ENCODE measurements around the gene PLCB1.

PLCB1 gene

GRCh38 chr20:8601542-8601912 lies 469.5 kb downstream of the PLCB1 start:
- DNase-seq (ENCODE audit: low read depth in 1 of 2, low spot score in 1 of 2) = no peak
- no peak for TF ChIP-seq JUND (IDR thresholded peaks at IDR 0.05; ENCODE audit: low read depth)
- in situ Hi-C loops (cut with HindIII; ENCODE audit: low pct_unique_long_range_greater_than_20kb, low sequenced_read_pairs) = no loop called here

DNA sequence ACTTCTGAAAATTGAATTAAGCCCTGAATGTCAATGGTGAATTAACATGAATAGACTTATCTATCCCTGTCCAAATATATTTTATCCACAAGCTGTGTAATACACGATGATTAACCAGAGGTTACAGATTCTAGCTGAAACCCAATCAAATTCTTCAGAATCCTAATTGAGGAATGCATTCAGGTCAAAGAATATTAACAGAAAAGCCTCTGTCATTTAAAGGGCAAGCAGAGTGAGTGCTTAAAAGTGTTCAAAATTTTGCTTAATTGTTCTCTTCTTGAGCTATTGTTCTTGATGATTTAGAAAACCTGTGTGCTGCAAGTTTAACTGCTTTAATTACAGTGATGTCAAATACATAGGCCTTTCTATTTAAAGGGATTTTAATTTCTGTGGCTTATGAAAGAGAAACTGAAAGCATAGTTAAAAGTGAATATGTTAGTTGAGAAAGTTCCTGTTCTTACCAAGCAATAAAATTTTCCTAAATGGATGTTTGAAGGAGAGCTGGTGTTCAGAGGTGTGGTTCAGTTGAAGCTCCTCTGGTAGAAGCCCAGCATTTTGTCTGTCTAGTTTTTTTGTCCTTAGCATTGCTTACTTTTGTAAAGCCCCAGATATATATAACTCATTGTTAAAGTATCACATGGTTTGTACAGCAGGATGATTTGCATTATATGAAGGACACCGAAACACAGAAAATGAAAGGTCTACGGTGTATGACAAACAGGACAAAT lies 470.5 kb downstream of the PLCB1 start:
- DNase-seq (ENCODE audit: low read depth in 1 of 2, low spot score in 1 of 2) = no peak
- TF ChIP-seq JUND (IDR thresholded peaks at IDR 0.05; ENCODE audit: low read depth) = no peak
- in situ Hi-C loops (cut with HindIII; ENCODE audit: low pct_unique_long_range_greater_than_20kb, low sequenced_read_pairs) = no loop called here

DNA sequence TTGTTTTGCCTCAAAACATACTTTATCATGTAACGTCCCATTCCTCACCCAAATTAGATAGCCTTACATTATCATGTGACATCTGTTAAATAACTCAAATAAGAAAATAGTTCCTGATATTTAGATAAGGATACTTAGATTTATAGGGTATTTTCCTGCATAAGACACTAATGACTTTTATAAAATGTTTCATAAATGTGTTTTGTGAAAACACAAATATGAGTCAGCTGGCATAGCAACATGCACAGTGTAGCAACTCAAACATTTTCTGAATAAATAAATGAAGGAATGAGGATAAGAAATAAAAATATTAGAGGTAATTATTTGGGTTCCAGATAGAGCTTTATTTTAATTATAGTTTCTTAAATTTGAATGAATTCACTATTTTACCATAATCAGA lies 476.4 kb downstream of the PLCB1 start:
- no peak for TF ChIP-seq JUND (IDR thresholded peaks at IDR 0.05; ENCODE audit: low read depth)
- in situ Hi-C loops (cut with HindIII; ENCODE audit: low pct_unique_long_range_greater_than_20kb, low sequenced_read_pairs) = no loop called here
- DNase-seq (ENCODE audit: low read depth in 1 of 2, low spot score in 1 of 2) = no peak

- no peak for TF ChIP-seq JUND (IDR thresholded peaks at IDR 0.05; ENCODE audit: low read depth)
- in situ Hi-C loops (cut with HindIII; ENCODE audit: low pct_unique_long_range_greater_than_20kb, low sequenced_read_pairs) = no loop called here
- DNase-seq (ENCODE audit: low read depth in 1 of 2, low spot score in 1 of 2) = no peak
Observed at GRCh38 chr20:8616792-8617191, 484.7 kb downstream of the PLCB1 start.

GRCh38 chr20:8621001-8621400 lies 488.9 kb downstream of the PLCB1 start:
- in situ Hi-C loops (cut with HindIII; ENCODE audit: low pct_unique_long_range_greater_than_20kb, low sequenced_read_pairs) = no loop called here
- no peak for DNase-seq (ENCODE audit: low read depth in 1 of 2, low spot score in 1 of 2)
- no peak for TF ChIP-seq JUND (IDR thresholded peaks at IDR 0.05; ENCODE audit: low read depth)

- DNase-seq (ENCODE audit: low read depth in 1 of 2, low spot score in 1 of 2) = no peak
- TF ChIP-seq JUND (IDR thresholded peaks at IDR 0.05; ENCODE audit: low read depth) = no peak
- in situ Hi-C loops (cut with HindIII; ENCODE audit: low pct_unique_long_range_greater_than_20kb, low sequenced_read_pairs) = no loop called here
Observed at GRCh38 chr20:8624046-8624445, 492.0 kb downstream of the PLCB1 start.

GRCh38 chr20:8624616-8625015 lies 492.6 kb downstream of the PLCB1 start:
- DNase-seq (ENCODE audit: low read depth in 1 of 2, low spot score in 1 of 2) = no peak
- in situ Hi-C loops (cut with HindIII; ENCODE audit: low pct_unique_long_range_greater_than_20kb, low sequenced_read_pairs) = no loop called here
- no peak for TF ChIP-seq JUND (IDR thresholded peaks at IDR 0.05; ENCODE audit: low read depth)

GRCh38 chr20:8627340-8628004 lies 495.4 kb downstream of the PLCB1 start:
- in situ Hi-C loops (cut with HindIII; ENCODE audit: low pct_unique_long_range_greater_than_20kb, low sequenced_read_pairs) = no loop called here
- DNase-seq (ENCODE audit: low read depth in 1 of 2, low spot score in 1 of 2) = no peak

DNA sequence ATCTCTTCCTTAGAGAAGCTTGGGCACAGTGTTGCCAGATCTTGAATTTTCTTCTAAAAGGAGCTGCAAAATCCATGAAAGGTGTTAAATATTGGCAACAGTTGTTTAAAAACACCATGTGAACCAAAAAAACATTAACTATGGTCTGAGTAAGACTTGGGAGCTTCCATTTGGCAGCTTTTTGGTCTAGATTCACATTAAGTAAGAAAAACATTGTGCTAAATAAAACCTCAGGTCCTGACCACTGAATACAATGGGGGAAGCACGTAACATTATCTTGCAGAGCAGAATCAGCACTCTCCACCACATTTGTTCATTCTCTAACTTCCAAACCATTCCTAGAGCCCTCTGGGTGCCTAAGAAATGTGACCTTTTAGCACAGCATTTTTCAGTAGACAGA lies 499.2 kb downstream of the PLCB1 start:
- no peak for TF ChIP-seq JUND (IDR thresholded peaks at IDR 0.05; ENCODE audit: low read depth)
- in situ Hi-C loops (cut with HindIII; ENCODE audit: low pct_unique_long_range_greater_than_20kb, low sequenced_read_pairs) = no loop called here
- DNase-seq (ENCODE audit: low read depth in 1 of 2, low spot score in 1 of 2) = no peak

More at GRCh38 chr20:8627340-8628004, 495.4 kb downstream of the PLCB1 start:
- no peak for TF ChIP-seq JUND (IDR thresholded peaks at IDR 0.05; ENCODE audit: low read depth)

DNA sequence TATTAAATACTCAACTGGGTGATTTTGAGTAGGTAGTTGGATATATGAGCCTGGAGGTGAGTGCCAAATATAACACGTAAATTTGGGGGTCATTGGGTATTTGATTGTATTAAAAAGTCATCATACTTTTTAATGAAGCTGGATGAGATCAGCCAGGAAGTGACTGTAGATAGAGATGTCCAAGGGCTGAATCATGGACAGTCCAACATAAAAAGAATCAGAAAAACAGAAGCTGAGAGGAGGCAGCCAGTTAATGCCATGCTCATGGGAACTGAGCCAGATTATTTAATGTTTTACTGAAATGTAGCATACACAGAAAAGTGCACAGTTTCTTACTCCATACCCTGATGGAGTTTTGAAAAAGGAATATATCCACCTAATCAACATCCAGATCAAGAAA lies 501.3 kb downstream of the PLCB1 start:
- DNase-seq (ENCODE audit: low read depth in 1 of 2, low spot score in 1 of 2) = no peak
- no peak for TF ChIP-seq JUND (IDR thresholded peaks at IDR 0.05; ENCODE audit: low read depth)
- in situ Hi-C loops (cut with HindIII; ENCODE audit: low pct_unique_long_range_greater_than_20kb, low sequenced_read_pairs) = no loop called here

GRCh38 chr20:8635048-8635572 lies 503.0 kb downstream of the PLCB1 start:
- no peak for TF ChIP-seq JUND (IDR thresholded peaks at IDR 0.05; ENCODE audit: low read depth)
- in situ Hi-C loops (cut with HindIII; ENCODE audit: low pct_unique_long_range_greater_than_20kb, low sequenced_read_pairs) = no loop called here
- no peak for DNase-seq (ENCODE audit: low read depth in 1 of 2, low spot score in 1 of 2)

DNA sequence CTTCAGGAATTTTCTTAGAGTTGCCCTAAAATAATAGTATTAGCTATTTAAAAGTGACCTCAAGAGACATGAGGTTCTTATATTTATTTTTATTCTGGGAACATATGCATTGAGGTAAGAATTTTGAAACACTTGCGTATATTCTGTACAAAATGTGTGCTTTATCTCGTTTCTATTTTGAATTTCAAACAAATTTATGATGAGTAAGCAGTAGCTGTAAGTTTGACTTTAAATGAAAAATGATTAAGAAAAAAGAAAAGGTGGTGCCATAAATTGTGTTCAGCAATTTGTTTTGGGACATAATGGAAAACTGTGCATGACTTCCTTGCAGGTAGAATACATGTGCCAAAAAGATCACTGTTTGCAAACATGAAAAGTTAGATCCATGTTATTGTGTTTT lies 503.8 kb downstream of the PLCB1 start:
- no peak for TF ChIP-seq JUND (IDR thresholded peaks at IDR 0.05; ENCODE audit: low read depth)
- no peak for DNase-seq (ENCODE audit: low read depth in 1 of 2, low spot score in 1 of 2)
- in situ Hi-C loops (cut with HindIII; ENCODE audit: low pct_unique_long_range_greater_than_20kb, low sequenced_read_pairs) = no loop called here

GRCh38 chr20:8639112-8639778 lies 507.2 kb downstream of the PLCB1 start:
- no peak for TF ChIP-seq JUND (IDR thresholded peaks at IDR 0.05; ENCODE audit: low read depth)
- no peak for DNase-seq (ENCODE audit: low read depth in 1 of 2, low spot score in 1 of 2)
- in situ Hi-C loops (cut with HindIII; ENCODE audit: low pct_unique_long_range_greater_than_20kb, low sequenced_read_pairs) = no loop called here

Data from T47D (cell line).